ENCODE measurements around the gene SLC32A1. TPM values are rescaled to one million over a fixed set of nuclear protein-coding genes. Genes with fewer than 3 reads are reported as not detected.

Gene SLC32A1
- total RNA-seq, 1 donor from 2014 or later = not detected

DNA sequence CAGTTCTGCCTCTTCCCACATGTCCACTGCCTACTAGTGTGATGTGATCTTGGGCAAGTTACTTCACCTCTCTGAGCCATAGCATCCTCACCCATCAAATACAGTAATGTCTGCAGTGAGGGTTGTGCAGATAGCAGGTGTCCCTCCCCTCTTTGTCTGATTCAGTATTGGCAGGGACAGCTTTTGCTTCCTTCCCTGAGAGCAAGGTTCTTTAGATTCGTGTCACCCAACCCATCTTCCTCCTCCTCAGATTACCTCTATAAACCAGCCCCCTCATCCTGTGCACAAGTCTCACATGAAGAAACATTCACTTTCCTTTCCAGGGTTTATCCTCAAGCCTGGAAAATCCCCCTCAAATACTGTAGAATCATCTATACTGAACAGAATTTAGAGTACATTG, 39.3 kb downstream of the SLC32A1 start:
- TF ChIP-seq, protein P1, sequence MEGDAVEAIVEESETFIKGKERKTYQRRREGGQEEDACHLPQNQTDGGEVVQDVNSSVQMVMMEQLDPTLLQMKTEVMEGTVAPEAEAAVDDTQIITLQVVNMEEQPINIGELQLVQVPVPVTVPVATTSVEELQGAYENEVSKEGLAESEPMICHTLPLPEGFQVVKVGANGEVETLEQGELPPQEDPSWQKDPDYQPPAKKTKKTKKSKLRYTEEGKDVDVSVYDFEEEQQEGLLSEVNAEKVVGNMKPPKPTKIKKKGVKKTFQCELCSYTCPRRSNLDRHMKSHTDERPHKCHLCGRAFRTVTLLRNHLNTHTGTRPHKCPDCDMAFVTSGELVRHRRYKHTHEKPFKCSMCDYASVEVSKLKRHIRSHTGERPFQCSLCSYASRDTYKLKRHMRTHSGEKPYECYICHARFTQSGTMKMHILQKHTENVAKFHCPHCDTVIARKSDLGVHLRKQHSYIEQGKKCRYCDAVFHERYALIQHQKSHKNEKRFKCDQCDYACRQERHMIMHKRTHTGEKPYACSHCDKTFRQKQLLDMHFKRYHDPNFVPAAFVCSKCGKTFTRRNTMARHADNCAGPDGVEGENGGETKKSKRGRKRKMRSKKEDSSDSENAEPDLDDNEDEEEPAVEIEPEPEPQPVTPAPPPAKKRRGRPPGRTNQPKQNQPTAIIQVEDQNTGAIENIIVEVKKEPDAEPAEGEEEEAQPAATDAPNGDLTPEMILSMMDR (IDR thresholded peaks at IDR 0.05) = no peak
- DNase-seq (ENCODE audit: low spot score) = no peak
- H3K4me1 Mint-ChIP-seq (ENCODE audit: low read depth) = peaks cover 30% of the 10 kb centered on the region
- H3K4me3 Mint-ChIP-seq (ENCODE audit: unreplicated experiment) = no peak overlapping the region
- no peak overlapping the region for H3K27ac Mint-ChIP-seq (ENCODE audit: unreplicated experiment)
- peaks cover 40% of the 10 kb centered on the region for H3K36me3 Mint-ChIP-seq (ENCODE audit: low read depth)
- no peaks in the 10 kb centered on the region for H3K27me3 Mint-ChIP-seq (ENCODE audit: low read depth)
- H3K9me3 Mint-ChIP-seq (ENCODE audit: low read depth) = no peaks in the 10 kb centered on the region

DNA sequence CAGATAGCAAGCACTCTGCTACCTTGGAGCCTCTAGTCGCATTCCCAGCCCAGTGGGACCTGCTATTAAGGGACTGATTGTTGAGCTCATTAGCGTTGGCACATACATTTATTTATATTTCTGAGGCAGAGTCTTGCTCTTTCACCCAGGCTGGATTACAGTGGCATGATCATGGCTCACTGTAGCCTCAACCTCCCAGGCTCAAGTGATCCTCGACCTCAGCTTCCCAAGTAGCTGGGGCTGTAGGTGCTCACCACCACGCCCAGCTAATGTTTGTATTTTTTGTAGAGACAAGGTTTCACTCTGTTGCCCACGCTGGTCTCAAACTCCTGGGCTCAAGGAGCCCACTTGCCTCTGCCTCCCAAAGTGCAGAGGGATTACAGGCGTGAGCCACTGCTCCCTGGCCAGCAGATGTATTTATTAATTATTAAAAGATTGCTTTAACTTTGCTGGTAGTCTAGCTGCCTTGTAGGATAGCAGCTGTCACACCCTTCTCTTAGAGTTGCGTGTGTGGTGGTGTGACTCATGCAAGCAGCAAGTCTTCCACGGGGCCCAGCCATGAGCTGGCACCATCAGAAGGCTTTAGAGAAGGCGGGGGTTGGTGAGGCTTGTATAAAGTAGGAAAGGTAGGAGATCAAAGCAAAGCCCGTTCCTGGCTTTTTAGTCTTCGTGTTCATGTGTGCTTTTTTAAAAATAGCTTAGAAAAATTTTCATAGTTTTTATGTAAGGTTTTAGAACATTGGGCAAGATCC, 40.5 kb downstream of the SLC32A1 start:
- Mint-ChIP-seq H3K4me1 (ENCODE audit: low read depth) (peaks cover 30% of the 10 kb centered on the region), H3K36me3 (ENCODE audit: low read depth) (peaks cover 43% of the 10 kb centered on the region), H3K9me3 (ENCODE audit: low read depth) (no peaks in the 10 kb centered on the region), H3K27me3 (ENCODE audit: low read depth) (no peaks in the 10 kb centered on the region), H3K4me3 (ENCODE audit: unreplicated experiment) (no peak overlapping the region), H3K27ac (ENCODE audit: unreplicated experiment) (peak overlapping the region; percentile 91)
- DNase-seq (ENCODE audit: low spot score) = no peak
- TF ChIP-seq, protein P1 (IDR thresholded peaks at IDR 0.05) = no peak

DNA sequence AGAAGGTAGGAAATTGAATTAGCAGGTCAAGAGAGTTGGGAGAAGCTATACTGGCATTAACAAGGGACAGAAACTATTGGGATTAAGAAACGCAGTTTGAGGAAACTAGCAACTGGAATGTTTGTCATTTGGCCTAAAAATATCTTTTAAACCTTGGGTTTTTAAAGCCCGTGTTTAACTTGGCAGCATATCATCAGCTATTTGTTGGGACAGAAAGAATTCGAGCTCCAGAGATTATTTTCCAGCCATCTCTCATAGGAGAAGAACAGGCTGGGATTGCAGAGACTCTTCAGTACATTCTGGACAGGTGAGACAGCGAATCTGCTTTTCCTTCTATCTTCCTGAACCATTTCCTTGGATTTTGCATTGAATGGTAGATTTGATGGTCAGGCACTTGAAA, 41.8 kb downstream of the SLC32A1 start:
- Mint-ChIP-seq H3K4me3 (ENCODE audit: unreplicated experiment) (peak overlapping the region; percentile 30), H3K27ac (ENCODE audit: unreplicated experiment) (peak overlapping the region; percentile 91), H3K27me3 (ENCODE audit: low read depth) (no peaks in the 10 kb centered on the region), H3K36me3 (ENCODE audit: low read depth) (peaks cover 34% of the 10 kb centered on the region), H3K9me3 (ENCODE audit: low read depth) (no peaks in the 10 kb centered on the region), H3K4me1 (ENCODE audit: low read depth) (peaks cover 30% of the 10 kb centered on the region)
- DNase-seq (ENCODE audit: low spot score) = no peak
- TF ChIP-seq, protein P1 (IDR thresholded peaks at IDR 0.05) = no peak

DNA sequence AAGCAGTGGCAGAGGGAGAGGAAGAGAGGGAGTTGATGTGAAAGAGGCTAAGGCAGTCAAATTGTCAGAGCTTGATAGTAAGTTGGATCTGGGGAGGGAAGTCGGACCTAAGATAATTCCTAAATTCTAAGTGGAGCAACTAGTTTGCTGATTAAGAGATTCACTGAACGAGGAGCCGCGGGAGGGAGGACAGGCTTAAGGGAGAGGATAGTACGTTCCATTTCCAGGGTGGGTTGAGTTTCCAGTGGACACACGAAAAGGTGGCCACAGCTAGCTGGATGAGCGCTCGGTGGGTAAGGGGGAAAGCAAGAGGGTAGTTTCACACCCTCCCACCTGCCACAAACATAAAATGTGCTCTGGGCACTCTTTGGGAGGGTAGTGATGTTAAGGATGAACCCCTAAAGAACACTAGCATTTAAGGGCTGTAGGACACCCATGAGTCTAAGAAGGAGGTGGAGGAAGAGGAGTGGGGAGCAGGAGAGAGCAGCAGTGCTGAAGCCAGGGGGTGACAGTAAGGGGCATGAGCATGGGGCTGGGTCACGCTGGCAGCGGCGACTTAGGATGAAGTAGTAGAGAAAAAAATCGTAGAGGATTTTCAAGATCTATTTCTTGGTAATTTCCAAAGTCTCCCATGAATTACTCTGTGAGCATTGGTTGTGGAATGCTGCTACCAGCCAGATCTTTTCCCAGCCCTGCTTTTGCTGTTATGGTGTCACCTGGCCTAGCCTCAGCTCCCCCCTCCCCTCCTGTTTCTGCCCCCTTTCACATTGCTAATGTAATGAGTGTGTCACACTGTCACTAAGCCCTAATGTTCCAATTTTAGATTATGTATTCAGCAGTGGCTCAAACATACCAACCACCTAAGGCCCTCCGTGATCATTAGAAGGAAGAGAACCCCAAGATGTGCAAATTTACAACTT, 45.4 kb downstream of the SLC32A1 start:
- Mint-ChIP-seq H3K4me1 (ENCODE audit: low read depth) (peaks cover 22% of the 10 kb centered on the region), H3K27me3 (ENCODE audit: low read depth) (no peaks in the 10 kb centered on the region), H3K36me3 (ENCODE audit: low read depth) (peaks cover 48% of the 10 kb centered on the region), H3K27ac (ENCODE audit: unreplicated experiment) (no peak overlapping the region), H3K9me3 (ENCODE audit: low read depth) (peaks cover 10% of the 10 kb centered on the region), H3K4me3 (ENCODE audit: unreplicated experiment) (no peak overlapping the region)
- DNase-seq (ENCODE audit: low spot score) = no peak
- TF ChIP-seq, protein P1 (IDR thresholded peaks at IDR 0.05) = no peak

DNA sequence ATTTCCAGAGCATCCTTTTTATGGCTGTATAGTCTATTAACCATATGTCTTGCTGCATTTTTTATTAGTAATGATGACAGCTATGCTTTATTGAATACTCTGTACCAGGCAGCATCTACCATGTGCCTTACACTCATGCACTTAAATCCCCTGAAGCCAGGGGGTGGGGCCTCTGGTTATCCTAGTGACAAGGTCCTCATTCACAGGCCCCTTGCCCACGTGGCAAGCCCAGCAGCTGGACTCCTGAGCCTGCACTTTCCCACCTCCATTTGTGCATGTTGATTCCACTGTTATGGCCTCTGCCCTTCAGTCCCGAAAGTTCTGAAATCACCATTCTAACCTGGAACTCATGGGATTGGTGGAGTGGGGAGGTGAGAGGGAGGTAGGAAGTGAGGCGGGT, 46.3 kb downstream of the SLC32A1 start:
- TF ChIP-seq, protein P1 (IDR thresholded peaks at IDR 0.05) = no peak
- Mint-ChIP-seq H3K9me3 (ENCODE audit: low read depth) (peaks cover 10% of the 10 kb centered on the region), H3K4me1 (ENCODE audit: low read depth) (peaks cover 13% of the 10 kb centered on the region), H3K4me3 (ENCODE audit: unreplicated experiment) (no peak overlapping the region), H3K27me3 (ENCODE audit: low read depth) (no peaks in the 10 kb centered on the region), H3K27ac (ENCODE audit: unreplicated experiment) (no peak overlapping the region), H3K36me3 (ENCODE audit: low read depth) (peaks cover 50% of the 10 kb centered on the region)
- no peak for DNase-seq (ENCODE audit: low spot score)

Data from chondrocyte (in vitro differentiated cells).